ENCODE measurements around the gene PPT1.

GRCh38 chr1:40045766-40046165, 51.3 kb downstream of the PPT1 start:
- TF ChIP-seq CTCF (IDR thresholded peaks at IDR 0.05; ENCODE audit: low read length) = no peak
- no peak for TF ChIP-seq EZH2 (IDR thresholded peaks at IDR 0.05; ENCODE audit: borderline replicate concordance, low read length)
